Spinal cord (tissue), 10 donors: ENCODE data around the gene CYP4F11. TPM values are rescaled to one million over a fixed set of nuclear protein-coding genes. Genes with fewer than 3 reads are reported as not detected.

Experiments
- DNase-seq, 6 donors: peaks; one replicate each; pipeline versions ENCODE4 v3.0.0 to v3.0.0-alpha.2; 2013 to 2015; ENCODE audit warnings: low spot score in 6 of 6, low read depth in 4 of 6
- H3K27ac ChIP-seq: one replicate; pipeline ENCODE4 v1.5.1; 2013; ENCODE audit warnings: low read depth, low read length, control low read depth
- H3K27me3 ChIP-seq: one replicate; pipeline ENCODE4 v1.6.1; 2013; ENCODE audit warnings: low read length; ENCODE audit not compliant: control insufficient read depth, insufficient read depth
- H3K36me3 ChIP-seq: one replicate; pipeline ENCODE4 v1.6.1; 2013; ENCODE audit warnings: low read length; ENCODE audit not compliant: control insufficient read depth, insufficient read depth
- H3K4me1 ChIP-seq: one replicate; pipeline ENCODE4 v1.6.1; 2013; ENCODE audit warnings: low read length; ENCODE audit not compliant: control insufficient read depth, insufficient read depth
- H3K4me3 ChIP-seq: one replicate; pipeline ENCODE4 v1.5.1; 2013; ENCODE audit warnings: low read depth, low read length, control low read depth
- H3K9me3 ChIP-seq: one replicate; pipeline ENCODE4 v1.6.1; 2013; ENCODE audit warnings: low read length; ENCODE audit not compliant: control insufficient read depth, insufficient read depth
- WGBS: methylation state at CpG from one replicate; pipeline ENCODE4 v1.1.5; 2013; ENCODE audit warnings: missing lambda C conversion rate; ENCODE audit not compliant: insufficient coverage; 5-methylcytosine and 5-hydroxymethylcytosine counted together
- polyA plus RNA-seq, 2 donors: library from polyadenylated mRNA; unstranded; fragments of 120-200 nt; gene quantifications; one replicate each; pipeline ENCODE4 v1.2.1, GENCODE V29; 2013; ENCODE audit not compliant: insufficient read length in 2 of 2
- small RNA-seq: library from RNA; depleted of rRNA; stranded (forward); fragments of <200 nt; gene quantifications from one replicate; pipeline ENCODE3, GENCODE V24; 2014; ENCODE audit warnings: low replicate concordance
- total RNA-seq, 2 donors: library from RNA; depleted of rRNA in 1 of 2; stranded (reverse); fragments of 120-200 nt in 1 of 2; fragments of >200 nt in 1 of 2; gene quantifications; one replicate each; pipeline versions ENCODE4 v1.2.3 to v1.2.4, GENCODE V29; 2013 to 2014
- donor health status: healthy.

Gene CYP4F11
- total and polyA plus RNA-seq, 4 donors: 0.17 to 0.69 TPM; not detected in 2

DNA sequence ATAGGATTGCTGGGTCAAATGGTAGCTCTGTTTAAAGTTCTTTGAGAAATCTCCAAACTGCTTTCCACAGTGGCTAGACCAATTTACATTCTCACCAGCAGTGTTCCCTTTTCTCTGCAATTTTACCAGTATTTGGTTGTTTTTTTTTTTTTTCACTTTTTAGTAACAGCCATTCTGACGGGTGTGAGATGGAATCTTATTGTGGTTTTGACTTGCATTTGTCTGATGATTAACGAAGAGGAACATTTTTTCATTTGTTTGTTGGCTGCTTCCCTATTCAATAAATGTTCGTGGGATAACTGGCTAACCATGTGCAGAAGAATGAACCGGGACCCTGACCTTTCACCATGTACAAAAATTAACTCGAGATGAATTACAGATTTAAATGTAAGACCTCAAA, 67.7 kb downstream of the CYP4F11 start:
- Histone ChIP-seq H3K27ac (no peak overlapping the region), H3K9me3 (no peaks in the 10 kb centered on the region), H3K4me1 (peaks cover 3% of the 10 kb centered on the region), H3K4me3 (no peak overlapping the region), H3K36me3 (no peaks in the 10 kb centered on the region), H3K27me3 (no peaks in the 10 kb centered on the region)
- WGBS: no CpG with 5 or more reads among the region's 5 CpGs
- no peak for DNase-seq

DNA sequence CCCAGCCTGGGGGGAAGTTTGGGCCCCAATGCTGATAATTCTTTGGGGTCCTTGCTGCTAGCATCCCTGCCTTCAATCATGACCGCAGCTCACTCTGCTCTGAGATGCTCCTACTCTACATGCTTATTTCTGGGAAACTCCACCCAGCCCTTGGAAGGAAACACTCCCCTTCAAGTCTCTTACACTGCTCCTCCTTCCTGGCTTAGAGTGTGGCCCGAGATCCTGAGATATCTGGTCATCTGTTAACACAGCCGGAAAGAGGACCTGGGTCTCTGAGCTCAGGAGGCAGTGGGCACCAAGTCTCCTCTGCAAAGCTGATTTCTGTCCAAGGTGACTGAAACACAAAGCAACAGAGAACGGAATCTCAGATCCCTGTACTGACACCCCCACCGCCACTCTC, 69.5 kb downstream of the CYP4F11 start:
- Histone ChIP-seq H3K4me3 (no peak overlapping the region), H3K4me1 (peaks cover under 1% of the 10 kb centered on the region), H3K36me3 (no peaks in the 10 kb centered on the region), H3K9me3 (no peaks in the 10 kb centered on the region), H3K27me3 (no peaks in the 10 kb centered on the region), H3K27ac (no peak overlapping the region)
- DNase-seq: no peak
- WGBS: 55% methylated on average over 4 of the region's 5 CpGs

DNA sequence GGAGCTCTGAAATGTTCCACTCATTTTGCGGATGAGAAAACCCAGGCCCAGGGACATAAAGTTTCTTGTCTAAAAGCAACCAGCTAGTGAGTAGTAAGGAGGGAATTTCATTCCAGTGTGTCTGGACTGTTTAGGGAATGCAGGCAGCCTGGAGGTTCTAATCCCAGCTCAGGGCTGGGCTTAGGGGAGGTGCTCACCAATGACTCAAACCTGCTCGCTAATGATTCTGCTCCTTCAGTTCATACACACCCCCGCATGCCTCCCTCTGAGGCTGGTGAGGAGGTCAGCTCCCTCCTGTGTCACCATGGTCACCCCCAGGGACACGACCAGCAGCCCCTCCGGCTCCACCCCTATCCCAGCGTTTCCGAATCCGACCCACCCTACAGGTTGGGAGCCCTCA, 71.1 kb downstream of the CYP4F11 start:
- no peak for DNase-seq
- H3K27ac ChIP-seq: no peak overlapping the region
- H3K4me1 ChIP-seq: no peaks in the 10 kb centered on the region
- no peaks in the 10 kb centered on the region for H3K36me3 ChIP-seq
- 71% methylated on average over 8 of the region's 8 CpGs for WGBS
- no peak overlapping the region for H3K4me3 ChIP-seq
- no peaks in the 10 kb centered on the region for H3K9me3 ChIP-seq
- H3K27me3 ChIP-seq: no peaks in the 10 kb centered on the region

DNA sequence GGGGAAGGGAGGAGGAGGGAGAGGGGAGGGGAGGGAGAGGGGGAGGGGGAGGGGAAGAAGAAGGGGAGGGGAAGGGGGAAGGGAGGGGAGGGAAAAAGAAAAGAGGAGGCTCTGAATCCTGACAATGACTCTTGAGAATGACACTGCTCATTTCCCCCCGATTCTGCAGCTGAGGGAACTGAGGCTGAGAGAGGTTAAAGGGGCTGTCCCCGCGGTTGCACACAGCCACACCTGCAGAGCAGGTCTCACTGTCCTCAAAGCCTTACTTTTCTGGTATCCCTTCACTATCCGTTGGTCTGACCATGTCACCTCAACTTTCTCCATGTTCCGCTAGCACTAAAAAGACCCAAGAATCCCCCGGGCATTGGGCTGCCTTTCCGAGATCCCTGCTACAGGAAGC, 71.9 kb downstream of the CYP4F11 start:
- WGBS: 23% methylated on average over 7 of the region's 7 CpGs
- Histone ChIP-seq H3K4me3 (no peak overlapping the region), H3K27me3 (no peaks in the 10 kb centered on the region), H3K27ac (no peak overlapping the region), H3K9me3 (no peaks in the 10 kb centered on the region), H3K4me1 (no peaks in the 10 kb centered on the region), H3K36me3 (no peaks in the 10 kb centered on the region)
- no peak for DNase-seq

Small RNA genes within 50 kb of the gene (small RNA-seq; reads per million reads assigned to genes)
- gene CYP4F36P: not detected

Other genes starting within 250 kb of the CYP4F11 start
- gene OR10H2, start 206.5 kb downstream of the CYP4F11 start, total RNA-seq: not detected
- not detected for gene OR10H2, start 206.5 kb downstream of the CYP4F11 start, polyA plus RNA-seq
- gene OR10H3, start 196.5 kb downstream of the CYP4F11 start, total RNA-seq: not detected
- gene OR10H3, start 196.5 kb downstream of the CYP4F11 start, polyA plus RNA-seq: not detected
- gene OR10H5, start 146.9 kb downstream of the CYP4F11 start, total RNA-seq: under 1 TPM in 1 of 2 donors, not detected in 1; under 0.01 TPM
- under 1 TPM; 0.11 to 0.24 TPM for gene OR10H5, start 146.9 kb downstream of the CYP4F11 start, polyA plus RNA-seq
- not detected for gene OR10H1, start 118.9 kb downstream of the CYP4F11 start, total RNA-seq
- under 1 TPM; 0.08 to 0.11 TPM for gene OR10H1, start 118.9 kb downstream of the CYP4F11 start, polyA plus RNA-seq
- gene CYP4F2, start 36.5 kb downstream of the CYP4F11 start, total RNA-seq: under 1 TPM in 1 of 2 donors, not detected in 1; 0.17 TPM
- gene CYP4F2, start 36.5 kb downstream of the CYP4F11 start, polyA plus RNA-seq: under 1 TPM; 0.59 to 0.86 TPM
- not detected for gene OR10H4, start 14.5 kb upstream of the CYP4F11 start, total RNA-seq
- not detected for gene OR10H4, start 14.5 kb upstream of the CYP4F11 start, polyA plus RNA-seq
- gene TPM4, start 142.0 kb upstream of the CYP4F11 start, total RNA-seq: 100 to 1,000 TPM; 197 to 397 TPM
- gene TPM4, start 142.0 kb upstream of the CYP4F11 start, polyA plus RNA-seq: 100 to 1,000 TPM; 205 to 225 TPM
- 10 to 100 TPM; 43.0 to 59.0 TPM for gene RAB8A, start 177.4 kb upstream of the CYP4F11 start, total RNA-seq
- 10 to 100 TPM; 53.5 to 64.9 TPM for gene RAB8A, start 177.4 kb upstream of the CYP4F11 start, polyA plus RNA-seq
- gene HSH2D, start 209.2 kb upstream of the CYP4F11 start, total RNA-seq: under 1 TPM; 0.11 to 0.79 TPM
- under 1 TPM; 0.22 to 0.45 TPM for gene HSH2D, start 209.2 kb upstream of the CYP4F11 start, polyA plus RNA-seq
- not detected for gene CIB3, start 239.0 kb upstream of the CYP4F11 start, total RNA-seq
- not detected for gene CIB3, start 239.0 kb upstream of the CYP4F11 start, polyA plus RNA-seq